Stomach smooth muscle (tissue), 2 donors: ENCODE measurements around the gene FATE1.
"Not testable (repeated sequence)": the region's sequence is repeated elsewhere in the genome, so short reads cannot be mapped to it uniquely, and the experiment has no call there.

Experiments
- H3K27ac ChIP-seq: one replicate; pipeline ENCODE4 v1.7.0; 2013; ENCODE audit warnings: mild to moderate bottlenecking, low read length, inconsistent platforms
- H3K27me3 ChIP-seq, 2 donors: one replicate each; pipeline ENCODE4 v1.7.0; 2013; ENCODE audit warnings: low read length in 2 of 2; ENCODE audit not compliant: insufficient read depth in 2 of 2, control insufficient read depth in 1 of 2
- H3K36me3 ChIP-seq, 2 donors: one replicate each; pipeline ENCODE4 v1.7.0; 2013; ENCODE audit warnings: low read length in 2 of 2; ENCODE audit not compliant: control insufficient read depth in 2 of 2, insufficient read depth in 2 of 2
- H3K4me1 ChIP-seq: one replicate; pipeline ENCODE4 v1.7.0; 2013; ENCODE audit warnings: low read length; ENCODE audit not compliant: control insufficient read depth, insufficient read depth
- H3K4me3 ChIP-seq, 2 donors: one replicate each; pipeline ENCODE4 v1.7.0; 2013; ENCODE audit warnings: low read length in 2 of 2
- H3K9ac ChIP-seq, 2 donors: one replicate each; pipeline ENCODE4 v1.7.0; 2013; ENCODE audit warnings: low read length in 2 of 2, mild to moderate bottlenecking in 1 of 2
- H3K9me3 ChIP-seq, 2 donors: one replicate each; pipeline ENCODE4 v1.7.0; 2013; ENCODE audit warnings: low read length in 2 of 2; ENCODE audit not compliant: control insufficient read depth in 2 of 2
- donor health status: healthy.
- donor health status: Pancreatic carcinoma.

The FATE1 gene

DNA sequence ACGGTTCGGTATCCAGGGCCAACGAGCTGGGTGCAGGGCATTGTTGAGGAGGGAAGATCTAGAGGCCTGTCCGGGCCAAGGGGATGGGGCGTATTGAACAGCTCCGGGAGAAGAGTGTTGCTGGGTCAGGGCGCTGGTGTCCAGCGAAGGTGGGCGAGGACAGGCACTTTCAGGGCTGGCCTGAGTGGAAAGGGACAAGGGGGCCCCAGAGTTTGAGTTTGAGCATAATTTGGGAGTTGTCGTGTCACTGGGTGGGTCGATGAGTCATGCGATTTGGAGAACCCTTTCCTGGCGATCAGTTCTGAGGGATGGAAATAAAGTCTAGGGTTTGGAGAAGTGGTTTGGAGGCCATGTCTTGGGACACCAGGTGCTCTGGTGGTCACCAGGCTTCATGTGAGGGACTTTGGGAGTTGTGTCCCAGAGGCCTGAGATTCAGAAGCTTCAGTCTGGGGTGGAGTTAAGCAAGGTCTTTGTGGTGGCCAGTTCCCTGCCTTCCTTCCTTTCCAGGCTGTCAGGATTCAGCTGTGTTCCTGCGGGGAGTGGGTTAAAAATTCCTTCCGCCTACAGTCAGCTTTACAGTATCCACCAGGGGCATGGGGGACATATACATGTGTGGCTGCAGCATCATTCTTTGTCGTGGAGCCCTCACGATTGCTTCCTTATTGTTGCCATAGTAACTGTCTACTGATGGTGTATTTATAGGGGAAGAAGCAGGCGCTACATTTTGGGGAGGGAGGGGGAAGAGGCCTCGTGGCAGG, 20.1 kb upstream of the FATE1 start:
- H3K4me3 ChIP-seq, result no peak overlapping the region
- H3K36me3 ChIP-seq, result no peaks in the 10 kb centered on the region
- H3K4me1 ChIP-seq, result no peaks in the 10 kb centered on the region
- no peaks in the 10 kb centered on the region for H3K9me3 ChIP-seq
- no peak overlapping the region for H3K27ac ChIP-seq
- no peak overlapping the region for H3K9ac ChIP-seq
- peaks cover 0 to 20% of the 10 kb centered on the region in 2 donors for H3K27me3 ChIP-seq

- H3K36me3 ChIP-seq, H3K9me3 ChIP-seq, H3K4me3 ChIP-seq, H3K9ac ChIP-seq, H3K4me1 ChIP-seq, H3K27ac ChIP-seq: not testable (repeated sequence)
- H3K27me3 ChIP-seq, result peaks cover 0 to 17% of the 10 kb centered on the region in 2 donors
These were observed 18.8 kb upstream of the FATE1 start for GRCh38 chrX:151697082-151697481.

GRCh38 chrX:151697522-151697921, 18.3 kb upstream of the FATE1 start:
- H3K4me3 ChIP-seq, result no peak overlapping the region
- H3K27me3 ChIP-seq, result peaks cover 0 to 20% of the 10 kb centered on the region in 2 donors
- H3K4me1 ChIP-seq, result no peaks in the 10 kb centered on the region
- no peak overlapping the region for H3K9ac ChIP-seq
- no peaks in the 10 kb centered on the region for H3K9me3 ChIP-seq
- H3K36me3 ChIP-seq, result no peaks in the 10 kb centered on the region
- no peak overlapping the region for H3K27ac ChIP-seq

GRCh38 chrX:151698485-151698884, 17.4 kb upstream of the FATE1 start:
- H3K9ac ChIP-seq, result no peak overlapping the region
- no peaks in the 10 kb centered on the region for H3K36me3 ChIP-seq
- H3K4me3 ChIP-seq, result no peak overlapping the region
- no peaks in the 10 kb centered on the region for H3K9me3 ChIP-seq
- H3K27ac ChIP-seq, result no peak overlapping the region
- H3K4me1 ChIP-seq, result no peaks in the 10 kb centered on the region
- peaks cover 0 to 16% of the 10 kb centered on the region in 2 donors for H3K27me3 ChIP-seq

DNA sequence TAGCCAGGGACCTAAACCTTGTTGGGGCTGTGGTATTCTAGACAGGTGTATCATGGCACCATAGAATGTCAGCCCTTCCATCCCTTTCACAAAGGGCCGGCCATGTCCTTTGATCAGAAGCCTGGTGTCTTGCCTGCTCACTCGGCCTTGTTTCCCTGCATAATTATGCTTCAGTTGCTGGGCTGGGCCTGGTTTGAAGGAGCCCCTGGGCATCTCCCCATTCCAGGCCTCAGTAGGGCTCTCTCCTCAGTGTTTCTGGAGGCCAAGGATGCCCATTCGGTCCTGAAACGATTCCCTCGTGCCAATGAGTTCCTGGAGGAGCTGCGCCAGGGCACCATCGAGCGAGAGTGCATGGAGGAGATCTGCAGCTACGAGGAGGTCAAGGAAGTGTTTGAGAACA, 16.1 kb upstream of the FATE1 start:
- Histone ChIP-seq H3K4me3 (no peak overlapping the region), H3K27me3 (peaks cover 0 to 14% of the 10 kb centered on the region in 2 donors), H3K4me1 (no peaks in the 10 kb centered on the region), H3K36me3 (no peaks in the 10 kb centered on the region), H3K9me3 (no peaks in the 10 kb centered on the region), H3K9ac (no peak overlapping the region), H3K27ac (no peak overlapping the region)

GRCh38 chrX:151700581-151700980, 15.3 kb upstream of the FATE1 start:
- no peaks in the 10 kb centered on the region for H3K9me3 ChIP-seq
- H3K27ac ChIP-seq, result no peak overlapping the region
- no peak overlapping the region for H3K4me3 ChIP-seq
- no peak overlapping the region for H3K9ac ChIP-seq
- H3K27me3 ChIP-seq, result peaks cover 0 to 12% of the 10 kb centered on the region in 2 donors
- H3K36me3 ChIP-seq, result no peaks in the 10 kb centered on the region
- no peaks in the 10 kb centered on the region for H3K4me1 ChIP-seq

- H3K27me3 ChIP-seq, result peaks cover 0 to 7% of the 10 kb centered on the region in 2 donors
- H3K36me3 ChIP-seq, result no peaks in the 10 kb centered on the region
- no peaks in the 10 kb centered on the region for H3K4me1 ChIP-seq
- no peak overlapping the region for H3K4me3 ChIP-seq
- no peaks in the 10 kb centered on the region for H3K9me3 ChIP-seq
- no peak overlapping the region for H3K27ac ChIP-seq
- no peak overlapping the region for H3K9ac ChIP-seq
These were observed 14.8 kb upstream of the FATE1 start for GRCh38 chrX:151701071-151701470.

DNA sequence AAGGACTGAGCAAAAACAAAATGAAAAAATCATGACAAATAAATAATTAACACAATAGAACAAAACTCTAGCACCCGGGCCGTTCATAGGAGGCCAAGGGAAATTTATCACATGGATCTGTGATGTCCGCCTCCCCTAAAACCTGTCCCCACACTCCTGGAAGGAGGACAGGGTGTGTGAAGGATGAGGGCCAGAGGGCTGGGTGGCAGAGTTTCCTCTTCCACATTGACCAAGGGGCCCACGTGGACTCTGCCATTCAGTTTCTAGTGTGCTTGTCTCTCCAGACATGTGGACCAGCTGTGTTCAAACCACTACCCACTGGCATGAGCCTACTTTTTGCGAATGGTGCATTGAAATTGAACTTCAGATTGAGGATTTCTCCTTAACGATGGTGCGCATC, 14.3 kb upstream of the FATE1 start:
- peaks cover 0 to 6% of the 10 kb centered on the region in 2 donors for H3K27me3 ChIP-seq
- H3K27ac ChIP-seq, result no peak overlapping the region
- no peaks in the 10 kb centered on the region for H3K4me1 ChIP-seq
- no peak overlapping the region for H3K4me3 ChIP-seq
- H3K36me3 ChIP-seq, result no peaks in the 10 kb centered on the region
- H3K9me3 ChIP-seq, result no peaks in the 10 kb centered on the region
- no peak overlapping the region for H3K9ac ChIP-seq

DNA sequence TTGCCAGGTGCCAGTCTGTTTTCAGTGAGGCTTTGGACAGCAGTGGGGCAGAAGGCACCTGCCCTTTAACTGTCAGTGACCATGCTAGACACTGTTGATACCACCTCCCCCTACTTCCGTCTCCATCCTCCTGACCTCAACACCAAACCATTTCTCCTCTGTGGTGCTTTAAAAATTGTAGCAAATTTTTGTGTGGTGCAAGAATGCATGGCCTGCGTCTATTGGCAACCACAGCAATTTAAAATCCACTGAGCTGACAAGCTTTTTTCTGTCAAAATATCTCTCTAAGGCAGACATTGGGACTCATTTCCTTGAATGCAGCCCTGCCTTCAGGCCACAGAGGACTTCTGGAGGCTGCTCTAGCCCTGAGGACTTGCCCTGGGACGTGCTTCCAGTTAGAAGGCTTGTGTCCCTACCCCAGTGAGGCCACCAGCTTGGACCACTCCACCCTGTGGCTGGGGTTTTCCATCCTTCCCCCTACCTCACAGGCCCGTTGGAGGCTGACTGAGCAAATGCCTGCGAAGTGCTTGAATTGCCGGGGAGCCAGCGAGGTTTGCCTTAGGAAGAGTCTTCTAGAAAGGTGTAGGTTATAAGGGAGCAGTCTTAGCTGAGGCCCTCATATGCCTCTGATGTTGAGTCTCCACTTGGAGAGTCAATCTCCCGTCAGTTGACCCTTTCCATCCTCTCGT, 13.7 kb upstream of the FATE1 start:
- peaks cover 0 to 7% of the 10 kb centered on the region in 2 donors for H3K27me3 ChIP-seq
- H3K9ac ChIP-seq, result no peak overlapping the region
- no peak overlapping the region for H3K27ac ChIP-seq
- no peak overlapping the region for H3K4me3 ChIP-seq
- no peaks in the 10 kb centered on the region for H3K4me1 ChIP-seq
- no peaks in the 10 kb centered on the region for H3K9me3 ChIP-seq
- no peaks in the 10 kb centered on the region for H3K36me3 ChIP-seq

DNA sequence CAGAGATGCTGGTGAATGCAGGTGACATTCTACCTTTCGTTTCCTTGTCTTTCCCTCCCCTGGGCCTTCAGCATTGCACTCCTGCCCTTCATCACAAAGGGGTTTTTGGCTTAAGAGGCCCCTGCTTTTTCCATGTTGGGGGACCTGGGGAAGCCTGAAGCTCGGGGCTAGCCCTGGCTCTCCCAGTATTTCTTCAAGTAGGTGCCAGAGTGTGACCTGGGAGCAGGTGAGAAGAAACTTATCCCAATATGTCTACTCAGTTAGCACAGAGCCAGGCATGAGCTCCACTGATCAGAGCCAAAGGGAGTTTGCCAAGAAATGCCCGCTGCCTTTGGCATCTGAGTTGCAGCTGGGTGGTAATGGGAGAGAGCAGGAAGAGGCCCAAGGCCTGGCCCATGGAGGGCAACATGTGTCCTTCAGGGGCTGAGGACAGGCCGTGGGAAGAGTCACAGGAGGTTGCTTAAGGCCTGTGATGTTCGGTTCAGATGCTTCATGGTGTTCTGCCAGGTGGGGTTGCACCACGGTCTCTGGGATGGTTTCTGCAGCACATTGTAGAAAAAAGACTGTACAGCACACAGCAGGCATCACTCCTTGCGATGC, 13.0 kb upstream of the FATE1 start:
- no peaks in the 10 kb centered on the region for H3K36me3 ChIP-seq
- H3K4me1 ChIP-seq, result no peaks in the 10 kb centered on the region
- H3K4me3 ChIP-seq, result no peak overlapping the region
- H3K27me3 ChIP-seq, result peaks cover 0 to 9% of the 10 kb centered on the region in 2 donors
- no peaks in the 10 kb centered on the region for H3K9me3 ChIP-seq
- no peak overlapping the region for H3K27ac ChIP-seq
- H3K9ac ChIP-seq, result no peak overlapping the region

DNA sequence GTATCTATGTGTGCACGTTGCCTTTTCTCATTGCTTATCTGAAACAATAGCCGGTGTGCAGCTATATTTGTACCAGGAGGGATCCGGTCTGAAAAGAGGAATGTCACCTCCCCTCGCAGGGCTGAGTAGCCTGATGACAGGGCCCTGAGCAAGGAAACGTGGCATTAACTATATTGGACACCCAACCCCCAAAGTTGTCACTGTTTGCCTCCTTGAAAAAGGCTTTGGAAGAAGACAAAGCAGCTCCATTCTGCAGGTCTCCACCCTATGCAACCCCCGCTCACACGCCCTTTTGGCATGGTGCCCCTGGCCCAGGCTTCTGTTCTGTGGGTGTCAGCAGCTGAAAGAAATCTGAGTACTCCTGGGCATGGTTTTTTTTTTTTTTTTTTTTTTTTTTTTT, 12.3 kb upstream of the FATE1 start:
- Histone ChIP-seq H3K27ac (no peak overlapping the region), H3K9me3 (no peaks in the 10 kb centered on the region), H3K36me3 (no peaks in the 10 kb centered on the region), H3K4me1 (no peaks in the 10 kb centered on the region), H3K9ac (no peak overlapping the region), H3K4me3 (no peak overlapping the region), H3K27me3 (peaks cover 0 to 10% of the 10 kb centered on the region in 2 donors)
